GM06990 (cell line): ENCODE data around the gene ARHGEF19.

Experiments
- DNase-seq: peaks from one replicate; pipeline ENCODE4 v3.0.0-alpha.2; 2011; ENCODE audit not compliant: insufficient read length; ENCODE audit errors: extremely low read depth
- H3K27me3 ChIP-seq: replicated peaks from 2 replicates; pipeline ENCODE4 v1.6.0; 2011; ENCODE audit warnings: low read length; ENCODE audit not compliant: control insufficient read depth, insufficient read depth
- H3K36me3 ChIP-seq: 2 replicates; pipeline ENCODE4 v1.5.1; 2011; ENCODE audit warnings: low read length; ENCODE audit not compliant: control insufficient read depth, insufficient read depth
- H3K4me3 ChIP-seq: replicated peaks from 2 replicates; pipeline ENCODE4 v1.5.1; 2011; ENCODE audit warnings: low read depth, mild to moderate bottlenecking, control low read depth, low read length
- TF ChIP-seq, protein P1 (sequence below): IDR thresholded peaks from 2 replicates; pipeline ENCODE4 v1.5.1; 2011; ENCODE audit warnings: low read length, control low read depth, mild to moderate bottlenecking, inconsistent platforms; ENCODE audit not compliant: insufficient read depth, poor library complexity, severe bottlenecking

ARHGEF19 gene

DNA sequence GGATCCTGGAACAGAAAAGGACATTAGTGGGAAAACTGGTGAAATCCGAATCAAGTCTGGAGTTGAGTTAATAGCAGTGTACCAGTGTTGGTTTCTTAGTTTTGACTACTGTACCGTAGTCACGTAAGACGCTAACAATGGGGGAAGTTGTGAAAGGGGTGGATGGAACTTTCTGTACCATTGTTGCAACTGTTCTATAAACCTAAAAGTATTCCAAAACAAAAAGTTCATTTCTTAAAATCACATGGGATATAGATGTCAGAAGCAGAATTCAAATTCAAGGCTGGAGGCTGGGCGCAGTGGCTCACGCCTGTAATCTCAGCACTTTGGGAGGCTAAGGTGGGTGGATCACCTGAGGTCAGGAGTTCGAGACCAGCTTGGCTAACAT, 16.9 kb downstream of the ARHGEF19 start:
- Histone ChIP-seq H3K4me3 (no peak overlapping the region), H3K36me3 (no peaks in the 10 kb centered on the region), H3K27me3 (no peaks in the 10 kb centered on the region)
- TF ChIP-seq, protein P1, sequence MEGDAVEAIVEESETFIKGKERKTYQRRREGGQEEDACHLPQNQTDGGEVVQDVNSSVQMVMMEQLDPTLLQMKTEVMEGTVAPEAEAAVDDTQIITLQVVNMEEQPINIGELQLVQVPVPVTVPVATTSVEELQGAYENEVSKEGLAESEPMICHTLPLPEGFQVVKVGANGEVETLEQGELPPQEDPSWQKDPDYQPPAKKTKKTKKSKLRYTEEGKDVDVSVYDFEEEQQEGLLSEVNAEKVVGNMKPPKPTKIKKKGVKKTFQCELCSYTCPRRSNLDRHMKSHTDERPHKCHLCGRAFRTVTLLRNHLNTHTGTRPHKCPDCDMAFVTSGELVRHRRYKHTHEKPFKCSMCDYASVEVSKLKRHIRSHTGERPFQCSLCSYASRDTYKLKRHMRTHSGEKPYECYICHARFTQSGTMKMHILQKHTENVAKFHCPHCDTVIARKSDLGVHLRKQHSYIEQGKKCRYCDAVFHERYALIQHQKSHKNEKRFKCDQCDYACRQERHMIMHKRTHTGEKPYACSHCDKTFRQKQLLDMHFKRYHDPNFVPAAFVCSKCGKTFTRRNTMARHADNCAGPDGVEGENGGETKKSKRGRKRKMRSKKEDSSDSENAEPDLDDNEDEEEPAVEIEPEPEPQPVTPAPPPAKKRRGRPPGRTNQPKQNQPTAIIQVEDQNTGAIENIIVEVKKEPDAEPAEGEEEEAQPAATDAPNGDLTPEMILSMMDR, result no peak
- DNase-seq, result no peak

DNA sequence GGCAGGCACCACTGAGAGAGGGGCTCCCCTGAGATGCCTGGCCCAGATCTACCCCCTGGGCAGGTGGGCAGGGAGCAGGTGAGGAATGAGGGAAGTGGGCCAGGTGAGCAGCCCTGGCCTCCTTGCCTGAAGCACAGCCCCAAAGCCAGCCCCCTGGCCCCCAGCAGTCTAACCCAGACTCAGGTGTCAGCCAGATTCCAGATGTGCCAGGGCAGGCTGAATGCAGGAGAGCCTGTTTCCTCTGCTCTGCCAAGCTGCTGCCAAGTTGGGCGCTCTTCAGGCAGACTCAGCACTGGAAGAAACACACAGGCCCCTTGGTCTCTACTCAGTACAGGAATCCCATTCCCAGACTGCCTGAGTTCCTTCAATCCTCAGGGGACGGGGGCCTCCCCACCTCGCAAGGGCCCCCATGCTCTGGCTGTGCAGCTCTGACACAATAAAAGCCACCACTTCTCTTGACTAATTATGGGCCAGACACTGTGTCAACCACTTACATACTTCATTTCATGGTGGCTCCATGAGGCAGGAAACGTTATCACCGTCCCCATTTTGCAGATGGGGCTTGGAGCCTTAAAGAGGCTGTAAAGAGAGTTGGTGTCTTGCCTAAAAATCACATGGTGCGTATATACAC, 20.4 kb downstream of the ARHGEF19 start:
- no peaks in the 10 kb centered on the region for H3K27me3 ChIP-seq
- H3K36me3 ChIP-seq, result no peaks in the 10 kb centered on the region
- no peak for DNase-seq
- TF ChIP-seq, protein P1, result no peak
- H3K4me3 ChIP-seq, result no peak overlapping the region

DNA sequence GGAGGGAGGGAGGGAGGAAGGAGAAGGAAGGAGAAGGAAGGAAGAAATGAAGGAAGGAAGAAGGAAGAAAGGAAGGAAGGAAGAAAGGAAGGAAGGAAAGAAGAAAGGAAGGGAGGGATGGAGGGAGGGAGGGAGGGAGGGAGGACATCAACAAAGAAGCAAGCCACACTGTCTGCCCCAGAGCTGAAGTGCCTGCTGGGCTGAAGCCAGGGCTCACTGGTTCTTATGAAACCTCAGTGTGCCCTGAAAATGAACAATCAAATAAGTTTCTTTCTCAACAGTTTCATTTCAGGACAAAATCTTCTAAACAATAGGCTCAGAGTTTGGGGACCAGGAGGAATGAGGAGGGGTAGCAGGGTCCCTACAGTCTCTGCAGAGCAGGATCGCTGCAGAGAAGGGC, 21.1 kb downstream of the ARHGEF19 start:
- TF ChIP-seq, protein P1, result no peak
- no peak overlapping the region for H3K4me3 ChIP-seq
- no peaks in the 10 kb centered on the region for H3K36me3 ChIP-seq
- no peak for DNase-seq
- no peaks in the 10 kb centered on the region for H3K27me3 ChIP-seq

DNA sequence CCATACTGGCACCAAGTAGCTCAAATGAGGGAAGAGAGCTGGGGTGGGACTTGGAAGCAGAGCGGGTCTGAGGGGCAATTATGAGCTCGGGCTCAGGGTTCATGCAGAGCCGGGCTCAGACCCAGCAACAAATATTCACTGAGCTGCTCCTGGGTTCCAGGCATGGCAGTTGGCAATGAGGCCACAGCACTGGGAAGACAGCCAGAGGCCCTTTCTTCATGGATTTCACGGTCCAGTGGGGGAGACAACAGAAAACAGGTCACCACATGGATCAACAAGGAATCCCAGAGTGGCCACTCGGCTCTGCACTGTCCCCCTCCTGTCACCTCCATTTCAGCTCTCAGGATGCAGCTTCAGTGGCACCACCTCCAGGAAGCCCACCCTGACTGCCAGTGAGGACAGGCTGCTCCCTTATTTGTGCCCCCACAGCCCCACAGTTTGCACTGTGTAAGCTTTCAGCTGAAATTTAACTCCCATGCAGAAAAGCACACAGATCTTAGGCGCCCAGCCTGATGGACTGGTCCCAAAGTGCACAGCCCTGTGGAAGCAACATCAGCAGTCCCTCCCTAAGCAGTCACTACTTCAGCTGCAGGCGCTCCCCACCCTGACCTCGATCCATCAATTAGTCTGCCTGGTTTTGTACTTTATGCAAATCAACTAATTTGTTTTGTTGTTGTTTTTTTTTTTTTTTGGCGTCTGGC, 22.4 kb downstream of the ARHGEF19 start:
- TF ChIP-seq, protein P1, result no peak
- Histone ChIP-seq H3K36me3 (no peaks in the 10 kb centered on the region), H3K27me3 (no peaks in the 10 kb centered on the region), H3K4me3 (no peak overlapping the region)
- no peak for DNase-seq

DNA sequence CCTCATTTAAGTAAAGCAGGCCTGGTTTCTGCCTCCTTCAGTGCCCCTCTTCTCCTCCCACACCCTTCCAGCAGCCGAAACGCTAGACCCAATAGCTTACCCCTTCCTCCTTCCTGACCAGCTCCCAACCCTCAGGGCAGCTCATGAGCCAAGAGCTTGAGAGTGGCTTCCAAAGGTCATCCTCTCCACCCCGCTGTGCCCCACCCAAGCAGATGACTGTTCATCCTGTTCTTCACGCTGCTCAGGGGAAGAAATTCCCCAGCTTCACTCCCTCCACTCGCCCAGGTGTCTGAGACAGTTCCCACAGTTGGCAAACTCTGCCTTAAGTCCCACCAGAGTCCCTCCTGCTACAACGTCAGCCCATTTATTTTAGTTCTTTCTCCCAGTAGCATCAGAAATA, 23.4 kb downstream of the ARHGEF19 start:
- Histone ChIP-seq H3K4me3 (no peak overlapping the region), H3K27me3 (no peaks in the 10 kb centered on the region), H3K36me3 (no peaks in the 10 kb centered on the region)
- DNase-seq, result no peak
- TF ChIP-seq, protein P1, result no peak
